ENCODE measurements around the gene WDR45B. TPM values are rescaled to one million over a fixed set of nuclear protein-coding genes. Genes with fewer than 3 reads are reported as not detected.

WDR45B gene
- total RNA-seq, 1 donor: 47.0 TPM

DNA sequence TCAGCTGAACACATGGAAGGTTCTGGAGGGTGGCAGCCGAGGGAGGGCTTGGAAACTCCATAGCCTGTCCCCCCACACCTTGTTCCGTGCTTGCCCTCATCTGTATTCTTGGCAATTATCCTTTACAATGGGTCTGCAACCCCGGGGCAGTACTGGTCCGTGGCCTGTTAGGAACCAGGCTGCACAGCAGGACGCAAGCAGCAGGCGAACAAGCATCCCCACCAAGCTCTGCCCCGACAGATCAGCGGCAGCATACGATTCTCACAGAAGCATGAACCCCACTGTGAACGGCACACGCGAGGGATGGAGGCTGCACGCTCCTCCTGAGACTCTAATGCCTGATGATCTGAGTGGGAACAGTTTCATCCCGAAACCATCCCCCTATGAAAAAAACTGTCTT is 6.2 kb downstream of the WDR45B start:
- H3K4me3 ChIP-seq (ENCODE audit: low read depth, low read length): no peak overlapping the region
- no peak for TF ChIP-seq CTCF (IDR thresholded peaks at IDR 0.05; ENCODE audit: insufficient read depth, low read length)
- DNase-seq (ENCODE audit: low read depth): no peak

GRCh38 chr17:82640036-82640435 is 8.2 kb downstream of the WDR45B start:
- no peak for DNase-seq (ENCODE audit: low read depth)
- no peak for TF ChIP-seq CTCF (IDR thresholded peaks at IDR 0.05; ENCODE audit: insufficient read depth, low read length)

DNA sequence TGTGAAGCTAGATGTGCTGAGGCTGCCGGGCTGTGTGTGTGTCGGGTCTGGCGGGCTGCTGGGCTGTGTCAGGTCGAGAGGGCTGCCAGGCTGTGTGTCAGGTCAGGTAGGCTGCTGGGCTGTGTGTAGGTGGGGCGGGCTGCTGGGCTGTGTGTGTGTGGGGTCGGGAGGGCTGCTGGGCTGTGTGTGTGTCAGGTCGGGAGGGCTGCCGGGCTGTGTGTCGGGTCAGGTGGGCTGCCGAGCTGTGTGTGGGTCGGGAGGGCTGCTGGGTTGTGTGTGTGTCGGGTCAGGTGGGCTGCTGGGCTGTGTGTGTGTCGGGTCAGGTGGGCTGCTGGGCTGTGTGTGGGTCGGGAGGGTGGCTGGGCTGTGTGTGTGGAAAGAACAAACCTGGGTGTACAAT is 8.6 kb downstream of the WDR45B start:
- TF ChIP-seq CTCF (IDR thresholded peaks at IDR 0.05; ENCODE audit: insufficient read depth, low read length): no peak
- no peak for DNase-seq (ENCODE audit: low read depth)

More at GRCh38 chr17:82640036-82640435, 8.2 kb downstream of the WDR45B start:
- H3K4me3 ChIP-seq (ENCODE audit: low read depth, low read length): no peak overlapping the region

DNA sequence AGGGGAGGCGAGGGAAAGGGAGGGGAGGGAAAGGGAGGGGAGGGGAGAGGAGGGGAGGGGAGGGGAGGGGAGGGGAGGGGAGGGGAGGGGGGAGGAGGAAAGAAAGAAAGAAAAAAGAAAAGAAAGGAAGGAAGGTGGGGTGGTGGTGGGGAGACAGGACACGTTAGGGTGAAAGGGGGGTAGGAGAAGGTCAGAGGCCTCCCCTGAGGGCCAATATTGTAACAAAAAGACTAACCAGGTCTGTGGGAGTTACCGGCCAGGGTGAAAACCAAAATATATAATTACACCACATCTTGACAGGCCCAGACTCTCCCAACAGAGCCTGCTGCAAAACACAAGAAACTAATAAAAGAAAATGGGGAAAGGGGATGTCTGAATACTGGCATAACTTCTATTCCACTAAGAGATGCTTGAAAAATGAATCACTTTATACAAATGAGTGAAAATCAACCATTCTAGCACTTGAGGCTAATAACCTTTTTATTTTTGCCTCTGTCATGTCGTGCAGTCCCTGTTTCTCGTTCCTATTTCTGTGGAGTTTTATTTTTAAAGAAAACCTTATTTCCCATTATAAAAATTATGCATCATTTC is 10.0 kb downstream of the WDR45B start:
- DNase-seq (ENCODE audit: low read depth): no peak
- no peak for TF ChIP-seq CTCF (IDR thresholded peaks at IDR 0.05; ENCODE audit: insufficient read depth, low read length)
- no peak overlapping the region for H3K4me3 ChIP-seq (ENCODE audit: low read depth, low read length)

More for the DNA sequence above, 8.6 kb downstream of the WDR45B start:
- no peak overlapping the region for H3K4me3 ChIP-seq (ENCODE audit: low read depth, low read length)

GRCh38 chr17:82636626-82637598 is 11.3 kb downstream of the WDR45B start:
- TF ChIP-seq CTCF (IDR thresholded peaks at IDR 0.05; ENCODE audit: insufficient read depth, low read length): no peak
- no peak overlapping the region for H3K4me3 ChIP-seq (ENCODE audit: low read depth, low read length)
- DNase-seq (ENCODE audit: low read depth): no peak

DNA sequence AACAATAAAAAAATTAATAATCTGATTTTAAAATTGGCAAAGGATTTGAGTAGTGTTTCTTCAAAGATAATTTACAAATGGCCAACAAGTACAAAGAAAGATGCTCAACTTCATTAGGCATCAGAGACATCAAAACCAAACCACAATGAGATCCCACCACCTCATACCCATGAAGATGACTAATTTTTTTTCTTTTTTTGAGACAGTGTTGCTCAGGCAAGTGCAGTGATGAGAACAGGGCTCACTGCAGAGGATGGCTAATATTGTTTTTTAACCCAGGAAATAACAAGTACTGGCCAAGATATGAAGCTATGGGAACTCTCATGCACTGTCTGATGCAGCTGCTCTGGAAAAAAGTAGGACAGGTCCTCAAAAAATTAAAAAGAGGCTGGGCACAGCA is 14.9 kb downstream of the WDR45B start:
- DNase-seq (ENCODE audit: low read depth): no peak
- TF ChIP-seq CTCF (IDR thresholded peaks at IDR 0.05; ENCODE audit: insufficient read depth, low read length): no peak
- no peak overlapping the region for H3K4me3 ChIP-seq (ENCODE audit: low read depth, low read length)

Data from fibroblast of the aortic adventitia (primary cell).